Midbrain (tissue), 1 donor: ENCODE measurements around the gene KATNAL1.
A peak's percentile ranks its signal among the peaks of the same experiment; 100 is the strongest.
"Not testable (repeated sequence)": the region's sequence is repeated elsewhere in the genome, so short reads cannot be mapped to it uniquely, and the experiment has no call there.

ENCODE experiments used
- DNase-seq: peaks from one replicate; lab custom pipeline; 2025; lab: John Stamatoyannopoulos, UW

The KATNAL1 gene

DNA sequence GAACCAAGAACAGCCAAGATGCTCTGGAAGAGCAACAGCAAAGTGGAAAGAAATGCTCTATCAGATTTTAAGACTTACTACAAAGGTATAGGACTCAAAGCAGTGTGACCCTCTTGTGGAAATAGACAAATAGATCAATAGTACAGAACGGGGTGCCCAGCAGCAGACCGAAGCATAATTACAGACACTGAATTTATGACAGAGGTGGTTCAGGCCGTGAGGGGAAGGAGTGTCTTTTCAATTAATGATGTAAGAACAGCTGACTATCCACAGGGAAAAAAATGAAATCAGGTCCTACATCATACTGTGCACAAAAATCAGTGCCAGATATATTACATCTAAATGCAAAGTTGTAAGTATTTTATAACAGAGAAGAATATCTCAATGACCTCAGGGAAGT, 95.6 kb downstream of the KATNAL1 start:
- DNase-seq, result no peak

DNA sequence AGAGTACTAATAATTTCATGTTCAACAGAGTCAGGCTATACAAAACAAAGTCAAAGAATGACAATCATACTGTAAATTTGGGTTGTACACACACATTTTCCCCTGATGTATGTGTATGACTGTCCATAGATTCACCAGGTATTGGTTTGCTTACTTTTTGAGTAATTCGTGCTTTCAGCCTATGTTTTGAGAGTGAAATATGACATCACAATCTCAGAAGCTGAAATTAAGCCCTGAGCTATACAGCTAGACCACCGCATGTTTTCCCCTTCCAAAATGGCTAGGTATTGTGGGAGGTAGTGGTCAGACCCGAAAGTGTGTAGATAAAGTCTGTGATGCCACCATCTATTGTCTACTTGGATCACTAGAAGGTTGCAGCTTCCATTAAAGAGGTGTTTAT, 102.8 kb downstream of the KATNAL1 start:
- no peak for DNase-seq

GRCh38 chr13:30196025-30196424, 111.3 kb downstream of the KATNAL1 start:
- DNase-seq, result no peak

- no peak for DNase-seq
These were observed 112.4 kb downstream of the KATNAL1 start for GRCh38 chr13:30194906-30195305.

GRCh38 chr13:30193279-30194234, 113.8 kb downstream of the KATNAL1 start:
- DNase-seq, result no peak

- DNase-seq, result no peak
These were observed 114.8 kb downstream of the KATNAL1 start for GRCh38 chr13:30192320-30193093.

- DNase-seq, result no peak
These were observed 115.8 kb downstream of the KATNAL1 start for GRCh38 chr13:30191491-30192100.

GRCh38 chr13:30186634-30187415, 120.5 kb downstream of the KATNAL1 start:
- no peak for DNase-seq

- DNase-seq, result no peak
These were observed 125.3 kb downstream of the KATNAL1 start for GRCh38 chr13:30181888-30182651.

DNA sequence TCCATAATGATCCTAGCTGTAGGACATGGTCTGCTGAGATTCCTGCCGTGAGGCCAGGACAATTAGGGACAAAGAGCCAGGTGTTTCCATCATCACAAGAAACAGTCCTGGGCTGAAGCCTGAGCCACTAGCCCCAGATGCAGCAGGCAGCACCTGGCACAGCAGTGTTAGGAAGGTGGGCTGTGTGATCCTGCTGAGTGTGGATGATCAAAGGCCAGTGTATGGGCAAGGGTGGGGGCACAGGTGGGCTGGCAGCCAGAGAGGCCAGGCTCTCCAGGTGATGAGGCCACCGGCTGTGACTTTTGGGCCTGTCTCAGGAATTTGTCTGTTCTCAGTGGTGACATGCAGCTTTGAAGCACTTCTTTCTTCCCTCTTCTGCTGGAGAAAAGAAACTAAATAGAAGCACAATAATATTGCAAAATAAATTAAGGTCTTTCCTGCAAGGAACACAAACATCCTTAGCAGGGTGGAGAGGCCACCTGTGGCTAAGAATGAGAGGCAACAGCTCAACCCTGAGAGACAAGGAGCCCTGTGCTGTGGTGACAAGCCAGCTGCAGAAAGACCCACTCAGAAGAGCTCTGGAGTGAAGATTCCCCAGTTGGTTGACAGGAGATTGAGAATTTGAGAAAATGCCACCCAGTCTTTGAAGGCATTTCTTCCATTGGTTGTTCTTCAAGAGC, 127.6 kb downstream of the KATNAL1 start:
- DNase-seq, result no peak

- no peak for DNase-seq
These were observed 128.4 kb downstream of the KATNAL1 start for GRCh38 chr13:30178976-30179375.

DNA sequence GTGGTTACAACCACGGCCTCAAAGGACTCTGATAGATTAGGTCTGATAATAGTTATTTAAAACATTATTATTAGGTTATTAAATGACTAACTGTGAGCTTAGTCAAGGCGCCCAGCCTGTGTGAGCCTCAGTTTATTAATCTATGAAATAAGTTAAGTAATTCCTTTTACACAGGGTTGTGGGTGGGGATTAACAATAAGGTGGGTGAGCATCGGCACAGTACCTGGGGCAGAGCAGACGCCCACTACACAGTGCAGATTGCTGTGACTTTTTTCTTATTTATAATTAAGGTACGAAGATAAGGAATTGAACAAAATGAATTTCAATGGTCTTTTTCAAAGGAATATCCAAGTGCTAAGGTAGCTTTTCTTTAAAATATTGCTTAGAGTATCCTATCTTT, 132.2 kb downstream of the KATNAL1 start:
- DNase-seq, result no peak

- DNase-seq, result not testable (repeated sequence)
These were observed 133.1 kb downstream of the KATNAL1 start for GRCh38 chr13:30174250-30174649.

- no peak for DNase-seq
These were observed 134.1 kb downstream of the KATNAL1 start for GRCh38 chr13:30173303-30173610.

DNA sequence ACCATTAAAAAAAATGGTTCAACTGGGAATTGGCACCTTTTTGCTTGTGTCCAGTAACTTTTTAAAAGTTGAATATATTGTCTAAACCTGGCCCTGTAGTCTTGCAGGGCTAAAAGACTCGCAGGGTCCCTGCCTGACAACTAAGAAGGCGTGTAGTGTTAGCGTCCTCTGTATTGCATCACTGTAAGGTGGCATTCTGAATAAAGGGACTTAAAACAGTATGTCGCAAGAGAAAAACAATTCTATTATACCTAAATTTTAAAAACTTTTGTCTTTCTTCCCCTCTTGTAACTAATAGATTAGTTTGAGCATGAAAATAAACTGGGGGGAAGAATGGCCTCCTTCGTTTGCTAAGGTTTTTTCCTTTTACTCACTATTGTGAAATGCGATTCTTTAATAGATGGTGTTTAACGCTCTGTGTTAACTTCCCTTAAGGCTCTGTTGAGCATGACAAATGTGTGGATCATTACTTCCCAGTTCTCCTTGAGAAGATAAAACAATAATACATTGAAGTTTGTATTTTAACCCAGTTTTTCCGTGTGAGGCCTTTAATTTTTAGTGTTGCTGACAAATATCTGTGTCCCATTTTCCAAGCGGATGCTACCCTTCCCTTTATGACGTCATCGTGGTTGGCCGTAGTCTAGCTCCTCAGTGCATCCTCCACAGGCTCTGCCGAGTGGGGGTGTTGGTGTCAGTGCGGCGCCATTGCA, 134.6 kb downstream of the KATNAL1 start:
- DNase-seq, result no peak

- no peak for DNase-seq
These were observed 136.8 kb downstream of the KATNAL1 start for GRCh38 chr13:30170569-30170968.

- no peak for DNase-seq
These were observed 137.9 kb downstream of the KATNAL1 start for GRCh38 chr13:30169442-30169841.

DNA sequence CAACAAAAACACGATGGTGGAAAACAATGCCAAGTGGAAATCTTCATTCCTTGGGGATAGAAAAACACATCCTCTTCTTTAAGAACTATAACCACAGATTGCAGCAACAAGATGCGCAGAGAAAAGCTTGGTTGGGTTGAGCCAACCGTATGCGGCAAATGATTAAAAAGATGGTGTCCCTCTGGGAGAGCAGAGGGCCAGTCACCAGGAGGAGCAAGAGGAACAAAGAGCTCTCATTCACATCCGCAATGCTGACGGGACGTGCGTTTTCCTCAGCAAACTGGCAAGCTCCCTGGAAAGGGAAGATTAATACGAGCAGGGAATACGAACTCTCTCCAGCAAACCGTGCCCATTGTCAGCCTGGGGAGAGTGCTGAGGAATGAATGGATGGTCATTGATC, 141.6 kb downstream of the KATNAL1 start:
- peak; percentile 30 for DNase-seq

- DNase-seq, result no peak
These were observed 142.3 kb downstream of the KATNAL1 start for GRCh38 chr13:30165071-30165470.

DNA sequence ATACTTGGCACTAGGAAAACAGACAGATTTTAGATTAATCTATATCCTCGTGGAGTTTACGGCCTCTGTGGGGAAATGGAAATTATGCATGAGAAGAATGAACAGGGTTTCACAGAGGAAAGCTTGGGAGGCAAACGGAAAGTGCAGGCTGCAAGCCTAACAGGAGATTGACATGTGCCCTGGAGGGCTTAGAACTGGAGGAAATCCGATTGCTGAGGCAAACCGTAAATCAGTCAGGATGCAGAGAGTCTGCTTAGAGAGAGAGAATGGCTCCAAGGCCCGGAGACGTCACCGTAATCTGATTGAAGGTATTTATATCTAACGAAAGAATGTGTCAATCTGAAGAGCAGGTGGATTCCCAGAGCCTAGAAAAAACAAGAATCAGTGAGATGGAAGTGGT, 143.2 kb downstream of the KATNAL1 start:
- DNase-seq, result no peak
